ENCODE results near the gene RAB5A. TPM values are rescaled to one million over a fixed set of nuclear protein-coding genes. Genes with fewer than 3 reads are reported as not detected.

RAB5A gene
- total and polyA plus RNA-seq, 10 of the 15 experiments (the other 5 are each of a cell fraction or from before 2014, with no cell fraction given): 15.8 to 44.3 (median 29.1) TPM

DNA sequence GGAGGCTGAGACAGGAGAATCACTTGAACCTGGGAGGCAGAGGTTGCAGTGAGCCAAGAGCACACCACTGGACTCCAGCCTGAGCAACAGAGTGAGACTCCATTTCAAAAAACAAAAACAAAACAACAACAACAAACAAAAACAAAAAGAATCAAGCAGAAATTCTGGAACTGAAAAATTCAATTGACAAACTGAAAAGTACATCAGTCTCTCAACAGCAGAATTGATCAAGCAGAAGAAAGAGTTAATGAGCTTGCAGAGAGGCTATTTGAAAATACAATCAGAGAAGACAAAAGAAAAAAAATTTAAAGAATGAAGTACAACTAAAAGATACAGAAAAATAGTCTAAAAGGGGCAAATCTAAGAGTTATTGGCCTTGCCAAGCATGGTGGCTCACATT lies 35.4 kb upstream of the RAB5A start:
- SMC1A ChIA-PET (ENCODE audit: uncharacterized antibody, unreplicated experiment): no interaction called here
- Histone ChIP-seq H3K4me2 (ENCODE audit: control insufficient read depth, insufficient read depth) (no peak overlapping the region), H3K4me3 (no peak overlapping the region), H4K20me1 (ENCODE audit: control insufficient read depth, insufficient read depth) (no peaks in the 10 kb centered on the region), H3K9ac (ENCODE audit: control insufficient read depth, insufficient read depth, low read length) (no peak overlapping the region), H3K4me1 (ENCODE audit: control insufficient read depth, insufficient read depth, low read length) (no peaks in the 10 kb centered on the region), H3K36me3 (ENCODE audit: control insufficient read depth in 2 of 2, insufficient read depth in 2 of 2, low read length in 1 of 2) (no peaks in the 10 kb centered on the region), H3K79me2 (ENCODE audit: control insufficient read depth, insufficient read depth, low read length) (no peaks in the 10 kb centered on the region), H3K27me3 (replicated peaks in 1 of 2; ENCODE audit: control insufficient read depth in 2 of 2, insufficient read depth in 2 of 2, low read length in 1 of 2) (no peaks in the 10 kb centered on the region), H3K27ac (ENCODE audit: control insufficient read depth, insufficient read depth) (no peak overlapping the region), H3K9me3 (replicated peaks; ENCODE audit: control insufficient read depth, insufficient read depth, low read length) (peaks cover 1% of the 10 kb centered on the region; the same call in 1 of the 3 replicates), H2AFZ (ENCODE audit: control insufficient read depth, low read depth, low read length) (no peak overlapping the region)
- TF ChIP-seq ZZZ3 (IDR thresholded peaks at IDR 0.05; ENCODE audit: control insufficient read depth, insufficient read length, low read depth): no peak
- TF ChIP-seq NFXL1 (IDR thresholded peaks at IDR 0.05; ENCODE audit: borderline replicate concordance): no peak
- TF ChIP-seq, protein P1, sequence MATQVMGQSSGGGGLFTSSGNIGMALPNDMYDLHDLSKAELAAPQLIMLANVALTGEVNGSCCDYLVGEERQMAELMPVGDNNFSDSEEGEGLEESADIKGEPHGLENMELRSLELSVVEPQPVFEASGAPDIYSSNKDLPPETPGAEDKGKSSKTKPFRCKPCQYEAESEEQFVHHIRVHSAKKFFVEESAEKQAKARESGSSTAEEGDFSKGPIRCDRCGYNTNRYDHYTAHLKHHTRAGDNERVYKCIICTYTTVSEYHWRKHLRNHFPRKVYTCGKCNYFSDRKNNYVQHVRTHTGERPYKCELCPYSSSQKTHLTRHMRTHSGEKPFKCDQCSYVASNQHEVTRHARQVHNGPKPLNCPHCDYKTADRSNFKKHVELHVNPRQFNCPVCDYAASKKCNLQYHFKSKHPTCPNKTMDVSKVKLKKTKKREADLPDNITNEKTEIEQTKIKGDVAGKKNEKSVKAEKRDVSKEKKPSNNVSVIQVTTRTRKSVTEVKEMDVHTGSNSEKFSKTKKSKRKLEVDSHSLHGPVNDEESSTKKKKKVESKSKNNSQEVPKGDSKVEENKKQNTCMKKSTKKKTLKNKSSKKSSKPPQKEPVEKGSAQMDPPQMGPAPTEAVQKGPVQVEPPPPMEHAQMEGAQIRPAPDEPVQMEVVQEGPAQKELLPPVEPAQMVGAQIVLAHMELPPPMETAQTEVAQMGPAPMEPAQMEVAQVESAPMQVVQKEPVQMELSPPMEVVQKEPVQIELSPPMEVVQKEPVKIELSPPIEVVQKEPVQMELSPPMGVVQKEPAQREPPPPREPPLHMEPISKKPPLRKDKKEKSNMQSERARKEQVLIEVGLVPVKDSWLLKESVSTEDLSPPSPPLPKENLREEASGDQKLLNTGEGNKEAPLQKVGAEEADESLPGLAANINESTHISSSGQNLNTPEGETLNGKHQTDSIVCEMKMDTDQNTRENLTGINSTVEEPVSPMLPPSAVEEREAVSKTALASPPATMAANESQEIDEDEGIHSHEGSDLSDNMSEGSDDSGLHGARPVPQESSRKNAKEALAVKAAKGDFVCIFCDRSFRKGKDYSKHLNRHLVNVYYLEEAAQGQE (IDR thresholded peaks at IDR 0.05; ENCODE audit: low read depth, low read length): no peak
- RAD21 ChIA-PET (ENCODE audit: unreplicated experiment): no interaction called here
- POLR2A ChIA-PET: no interaction called here
- in situ Hi-C loops (cut with MboI) (no loop called here), intact Hi-C loops (cut with micrococcal nuclease; ENCODE audit: unreplicated experiment) (no loop called here)
- no TSS peak for BruUV-seq (replicated peaks)
- DNase-seq (ENCODE audit: low read depth, low spot score): no peak
- ATAC-seq: no peak
- CTCF ChIA-PET: no interaction called here
- FAIRE-seq: no peak

DNA sequence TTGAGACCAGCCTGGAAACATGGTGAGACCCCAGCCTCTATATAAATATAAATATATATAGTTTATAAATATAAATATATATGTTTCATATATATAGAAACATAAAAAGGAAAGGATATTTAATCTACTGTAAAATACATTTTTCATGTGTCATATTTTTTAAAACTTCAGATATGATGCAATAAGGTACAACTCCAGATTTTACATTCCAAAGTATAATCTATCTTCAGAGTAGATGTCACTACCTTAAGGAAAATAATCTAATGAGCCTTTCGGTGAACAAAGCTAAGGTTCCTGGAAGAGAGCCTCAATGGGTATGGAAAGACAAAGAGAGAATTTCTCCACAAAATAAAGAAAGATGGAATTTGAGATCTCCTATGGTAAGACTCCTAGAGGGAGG lies 29.7 kb upstream of the RAB5A start:
- ATAC-seq (no peak), FAIRE-seq (no peak), DNase-seq (ENCODE audit: low read depth, low spot score) (no peak)
- in situ Hi-C loops (cut with MboI) (no loop called here), intact Hi-C loops (cut with micrococcal nuclease; ENCODE audit: unreplicated experiment) (no loop called here)
- Histone ChIP-seq H3K9ac (ENCODE audit: control insufficient read depth, insufficient read depth, low read length) (no peak overlapping the region), H3K4me2 (ENCODE audit: control insufficient read depth, insufficient read depth) (no peak overlapping the region), H3K79me2 (ENCODE audit: control insufficient read depth, insufficient read depth, low read length) (no peaks in the 10 kb centered on the region), H3K9me3 (replicated peaks; ENCODE audit: control insufficient read depth, insufficient read depth, low read length) (no peaks in the 10 kb centered on the region), H3K36me3 (ENCODE audit: control insufficient read depth in 2 of 2, insufficient read depth in 2 of 2, low read length in 1 of 2) (no peaks in the 10 kb centered on the region), H3K27ac (ENCODE audit: control insufficient read depth, insufficient read depth) (no peak overlapping the region), H3K4me3 (no peak overlapping the region), H3K4me1 (ENCODE audit: control insufficient read depth, insufficient read depth, low read length) (no peaks in the 10 kb centered on the region), H3K27me3 (replicated peaks in 1 of 2; ENCODE audit: control insufficient read depth in 2 of 2, insufficient read depth in 2 of 2, low read length in 1 of 2) (no peaks in the 10 kb centered on the region), H2AFZ (ENCODE audit: control insufficient read depth, low read depth, low read length) (no peak overlapping the region), H4K20me1 (ENCODE audit: control insufficient read depth, insufficient read depth) (no peaks in the 10 kb centered on the region)
- BruUV-seq (replicated peaks): no TSS peak
- ChIA-PET SMC1A (ENCODE audit: uncharacterized antibody, unreplicated experiment) (interaction anchor here (1.4 kb wide), 1 partner anchor 14 kb away, joined by 3 read pairs; no protein-coding TSS in a partner anchor), RAD21 (ENCODE audit: unreplicated experiment) (no interaction called here), CTCF (interaction anchor here (0.6 kb wide), 1 partner anchor 26 kb away, joined by 4 read pairs; no protein-coding TSS in a partner anchor), POLR2A (no interaction called here)
- 96% methylated on average over 1 of the region's 1 CpG for WGBS (ENCODE audit: insufficient coverage, insufficient replicate concordance, low lambda C conversion rate, missing lambda C conversion rate)
- TF ChIP-seq, protein P2, sequence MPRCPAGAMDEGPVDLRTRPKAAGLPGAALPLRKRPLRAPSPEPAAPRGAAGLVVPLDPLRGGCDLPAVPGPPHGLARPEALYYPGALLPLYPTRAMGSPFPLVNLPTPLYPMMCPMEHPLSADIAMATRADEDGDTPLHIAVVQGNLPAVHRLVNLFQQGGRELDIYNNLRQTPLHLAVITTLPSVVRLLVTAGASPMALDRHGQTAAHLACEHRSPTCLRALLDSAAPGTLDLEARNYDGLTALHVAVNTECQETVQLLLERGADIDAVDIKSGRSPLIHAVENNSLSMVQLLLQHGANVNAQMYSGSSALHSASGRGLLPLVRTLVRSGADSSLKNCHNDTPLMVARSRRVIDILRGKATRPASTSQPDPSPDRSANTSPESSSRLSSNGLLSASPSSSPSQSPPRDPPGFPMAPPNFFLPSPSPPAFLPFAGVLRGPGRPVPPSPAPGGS (IDR thresholded peaks at IDR 0.05; ENCODE audit: borderline replicate concordance, insufficient read depth, low read depth, low read length, poor library complexity, severe bottlenecking): no peak
- TF ChIP-seq GABPA (IDR thresholded peaks at IDR 0.05; ENCODE audit: low read depth): no peak
- TF ChIP-seq, protein P3, sequence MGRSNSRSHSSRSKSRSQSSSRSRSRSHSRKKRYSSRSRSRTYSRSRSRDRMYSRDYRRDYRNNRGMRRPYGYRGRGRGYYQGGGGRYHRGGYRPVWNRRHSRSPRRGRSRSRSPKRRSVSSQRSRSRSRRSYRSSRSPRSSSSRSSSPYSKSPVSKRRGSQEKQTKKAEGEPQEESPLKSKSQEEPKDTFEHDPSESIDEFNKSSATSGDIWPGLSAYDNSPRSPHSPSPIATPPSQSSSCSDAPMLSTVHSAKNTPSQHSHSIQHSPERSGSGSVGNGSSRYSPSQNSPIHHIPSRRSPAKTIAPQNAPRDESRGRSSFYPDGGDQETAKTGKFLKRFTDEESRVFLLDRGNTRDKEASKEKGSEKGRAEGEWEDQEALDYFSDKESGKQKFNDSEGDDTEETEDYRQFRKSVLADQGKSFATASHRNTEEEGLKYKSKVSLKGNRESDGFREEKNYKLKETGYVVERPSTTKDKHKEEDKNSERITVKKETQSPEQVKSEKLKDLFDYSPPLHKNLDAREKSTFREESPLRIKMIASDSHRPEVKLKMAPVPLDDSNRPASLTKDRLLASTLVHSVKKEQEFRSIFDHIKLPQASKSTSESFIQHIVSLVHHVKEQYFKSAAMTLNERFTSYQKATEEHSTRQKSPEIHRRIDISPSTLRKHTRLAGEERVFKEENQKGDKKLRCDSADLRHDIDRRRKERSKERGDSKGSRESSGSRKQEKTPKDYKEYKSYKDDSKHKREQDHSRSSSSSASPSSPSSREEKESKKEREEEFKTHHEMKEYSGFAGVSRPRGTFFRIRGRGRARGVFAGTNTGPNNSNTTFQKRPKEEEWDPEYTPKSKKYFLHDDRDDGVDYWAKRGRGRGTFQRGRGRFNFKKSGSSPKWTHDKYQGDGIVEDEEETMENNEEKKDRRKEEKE (IDR thresholded peaks at IDR 0.05): no peak
- TF ChIP-seq, protein P4, sequence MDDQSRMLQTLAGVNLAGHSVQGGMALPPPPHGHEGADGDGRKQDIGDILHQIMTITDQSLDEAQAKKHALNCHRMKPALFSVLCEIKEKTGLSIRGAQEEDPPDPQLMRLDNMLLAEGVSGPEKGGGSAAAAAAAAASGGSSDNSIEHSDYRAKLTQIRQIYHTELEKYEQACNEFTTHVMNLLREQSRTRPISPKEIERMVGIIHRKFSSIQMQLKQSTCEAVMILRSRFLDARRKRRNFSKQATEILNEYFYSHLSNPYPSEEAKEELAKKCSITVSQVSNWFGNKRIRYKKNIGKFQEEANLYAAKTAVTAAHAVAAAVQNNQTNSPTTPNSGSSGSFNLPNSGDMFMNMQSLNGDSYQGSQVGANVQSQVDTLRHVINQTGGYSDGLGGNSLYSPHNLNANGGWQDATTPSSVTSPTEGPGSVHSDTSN (IDR thresholded peaks at IDR 0.05; ENCODE audit: insufficient replicate concordance, low read depth, low read length): no peak
- no peak for TF ChIP-seq CEBPB (IDR thresholded peaks at IDR 0.05; ENCODE audit: borderline replicate concordance in 1 of 2, low read depth in 2 of 2, low read length in 2 of 2)
